Lung (tissue), 12 donors: ENCODE data around the gene COX5A. TPM values are rescaled to one million over a fixed set of nuclear protein-coding genes. Genes with fewer than 3 reads are reported as not detected.

Source experiments
- ATAC-seq: fragments of 200-7000 bp; cut with Tn5 transposase; one replicate; pipeline ENCODE4 v1.9.1; 2020; ENCODE audit warnings: moderate number of reproducible peaks; ENCODE audit not compliant: insufficient read depth, low FRiP score
- DNase-seq, 3 donors: peaks; one replicate each; pipeline ENCODE4 v3.0.0-alpha.2; 2013 to 2017
- H3K27ac ChIP-seq, 2 donors: one replicate each; pipeline ENCODE4 v1.5.1; 2013; ENCODE audit warnings: mild to moderate bottlenecking in 2 of 2, moderate library complexity in 2 of 2, control low read depth in 1 of 2, inconsistent platforms in 1 of 2, low read depth in 1 of 2, low read length in 1 of 2
- H3K27me3 ChIP-seq, 3 donors: one replicate each; pipeline ENCODE4 v1.5.1; 2013; ENCODE audit warnings: low read length in 2 of 3; ENCODE audit not compliant: control insufficient read depth in 3 of 3, insufficient read depth in 3 of 3
- H3K36me3 ChIP-seq, 4 donors: one replicate each; pipeline ENCODE4 v1.5.1; 2013; ENCODE audit warnings: low read length in 4 of 4, mild to moderate bottlenecking in 1 of 4, moderate library complexity in 1 of 4; ENCODE audit not compliant: control insufficient read depth in 4 of 4, insufficient read depth in 4 of 4
- H3K4me1 ChIP-seq, 5 donors: one replicate each; pipeline ENCODE4 v1.5.1; 2013; ENCODE audit warnings: low read length in 5 of 5, mild to moderate bottlenecking in 2 of 5, moderate library complexity in 1 of 5; ENCODE audit not compliant: control insufficient read depth in 5 of 5, insufficient read depth in 5 of 5
- H3K4me3 ChIP-seq: one replicate; pipeline ENCODE4 v1.5.1; 2013; ENCODE audit warnings: mild to moderate bottlenecking, control low read depth, moderate library complexity
- H3K9ac ChIP-seq, 2 donors: one replicate each; pipeline ENCODE4 v1.5.1; 2013; ENCODE audit warnings: low read length in 2 of 2, control low read depth in 1 of 2; ENCODE audit not compliant: insufficient read depth in 1 of 2
- H3K9me3 ChIP-seq, 4 donors: one replicate each; pipeline ENCODE4 v1.5.1; 2013; ENCODE audit warnings: low read length in 3 of 4, mild to moderate bottlenecking in 1 of 4, moderate library complexity in 1 of 4; ENCODE audit not compliant: control insufficient read depth in 4 of 4, insufficient read depth in 3 of 4
- CTCF ChIP-seq: IDR thresholded peaks from 2 replicates; pipeline ENCODE4 v1.5.1; 2012; ENCODE audit warnings: mild to moderate bottlenecking; ENCODE audit errors: control extremely low read depth, extremely low read depth
- WGBS, 2 donors: extraction: QIAGEN DNeasy Blood & Tissue Kit; methylation state at CpG; one replicate each; pipeline ENCODE4 v1.1.7; 2013; 5-methylcytosine and 5-hydroxymethylcytosine counted together
- polyA plus RNA-seq, 2 donors: library from polyadenylated mRNA; stranded (reverse); fragments of 200-250 nt; gene quantifications; one replicate each; pipeline ENCODE4 v1.2.1, GENCODE V29; 2013
- total RNA-seq, 2 donors: library from RNA; depleted of rRNA in 1 of 2; stranded (reverse); fragments of >200 nt in 1 of 2; gene quantifications; one replicate each; pipeline ENCODE4 v1.2.1, GENCODE V29; 2014 to 2021
- donor health status: control.
- donor health status: control.
- donor health status: Bipolar disorder and iron deficiency.
- donor health status: healthy.
- donor health status: DM: yes; HTN: yes; CAD: no.

Gene COX5A
- total and polyA plus RNA-seq, 4 donors, result 70.7 to 301 (median 198) TPM

- Histone ChIP-seq H3K36me3 (no peaks in the 10 kb centered on the region), H3K4me3 (no peak overlapping the region), H3K9me3 (no peaks in the 10 kb centered on the region), H3K27ac (no peak overlapping the region), H3K27me3 (peaks cover 0 to 27% (median 0%) of the 10 kb centered on the region in 3 donors), H3K4me1 (peaks cover 0 to 49% (median 18%) of the 10 kb centered on the region in 5 donors), H3K9ac (peak overlapping the region in 1 of 2 donors; percentile 8)
- ATAC-seq (no peak), DNase-seq (peak; percentile 39 to 62 (median 57))
- TF ChIP-seq CTCF, result no peak
- 66 to 76% methylated on average over 8 of the region's 8 CpGs for WGBS, 2 donors
Measured at GRCh38 chr15:74955017-74955416, 17.1 kb upstream of the COX5A start.

GRCh38 chr15:74954515-74954914 is 16.6 kb upstream of the COX5A start:
- no peak overlapping the region for H3K27ac ChIP-seq
- peaks cover 0 to 45% (median 13%) of the 10 kb centered on the region in 5 donors for H3K4me1 ChIP-seq
- H3K9ac ChIP-seq, result peak overlapping the region in 1 of 2 donors; percentile 8
- H3K9me3 ChIP-seq, result no peaks in the 10 kb centered on the region
- TF ChIP-seq CTCF, result no peak
- DNase-seq (peak; percentile 89 to 95 (median 93)), ATAC-seq (no peak)
- H3K4me3 ChIP-seq, result no peak overlapping the region
- peaks cover 0 to 22% (median 0%) of the 10 kb centered on the region in 3 donors for H3K27me3 ChIP-seq
- no peaks in the 10 kb centered on the region for H3K36me3 ChIP-seq

GRCh38 chr15:74951006-74951405 is 13.1 kb upstream of the COX5A start:
- Histone ChIP-seq H3K9ac (no peak overlapping the region), H3K27me3 (no peaks in the 10 kb centered on the region), H3K36me3 (no peaks in the 10 kb centered on the region), H3K4me3 (no peak overlapping the region), H3K9me3 (no peaks in the 10 kb centered on the region), H3K27ac (no peak overlapping the region), H3K4me1 (peaks cover 0 to 25% (median 8%) of the 10 kb centered on the region in 5 donors)
- DNase-seq, result no peak
- no peak for ATAC-seq
- no peak for TF ChIP-seq CTCF
- 70 to 71% methylated on average over 3 of the region's 3 CpGs for WGBS, 2 donors
